SU-DHL-6 (cell line): ENCODE measurements around the gene ZNF12.

Source experiments
- CTCF ChIP-seq: fragments of 200-600 bp; sonication (generic); IDR thresholded peaks from one replicate; pipeline ENCODE4 v1.5.1; 2017; ENCODE audit warnings: antibody characterized with exemption, mild to moderate bottlenecking, low read length, moderate library complexity; ENCODE audit not compliant: insufficient read depth, poor library complexity, severe bottlenecking
- EZH2phosphoT487 ChIP-seq: fragments of 200-600 bp; sonication (generic), shearing (Covaris generic); conservative IDR thresholded peaks from 2 replicates; pipeline ENCODE4 v1.6.1; 2018; ENCODE audit warnings: mild to moderate bottlenecking, antibody characterized with exemption, low read length, moderate library complexity, mixed read lengths

GRCh38 chr7:6658618-6659345 lies 48.0 kb downstream of the ZNF12 start:
- TF ChIP-seq CTCF (no peak), EZH2phosphoT487 (no peak)
